ENCODE results near the gene CCDC177. TPM values are rescaled to one million over a fixed set of nuclear protein-coding genes. Genes with fewer than 3 reads are reported as not detected.

The CCDC177 gene
- total and polyA plus RNA-seq, 9 of the 15 experiments (the other 6 are each of a cell fraction or from before 2014, with no cell fraction given), result not detected

DNA sequence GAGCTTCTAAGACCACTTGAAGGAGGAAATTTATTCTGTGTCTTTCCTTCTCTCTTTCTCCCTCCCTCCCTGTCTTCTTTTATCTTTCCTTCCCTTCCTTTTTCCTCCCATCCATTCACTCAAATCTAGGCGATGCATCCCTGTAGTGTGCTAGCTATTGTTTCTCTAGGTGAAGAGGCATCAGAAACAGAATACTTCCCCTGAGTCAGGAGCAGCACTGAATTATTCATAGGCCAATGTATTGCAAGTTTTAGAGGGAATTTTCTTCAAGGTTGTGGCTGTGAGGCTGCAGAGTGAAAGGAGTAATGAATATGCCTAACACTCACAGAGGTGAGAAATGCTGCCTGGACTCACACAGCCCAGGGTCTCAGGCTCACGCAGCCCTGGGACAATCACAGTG lies 23.2 kb downstream of the CCDC177 start (continued):
- TF ChIP-seq FOSL1 (tag; conservative IDR thresholded peaks at IDR 0.05) (no peak), ZC3H4 (CRISPR knock-in tag; IDR thresholded peaks at IDR 0.05; ENCODE audit: borderline replicate concordance) (no peak)

DNA sequence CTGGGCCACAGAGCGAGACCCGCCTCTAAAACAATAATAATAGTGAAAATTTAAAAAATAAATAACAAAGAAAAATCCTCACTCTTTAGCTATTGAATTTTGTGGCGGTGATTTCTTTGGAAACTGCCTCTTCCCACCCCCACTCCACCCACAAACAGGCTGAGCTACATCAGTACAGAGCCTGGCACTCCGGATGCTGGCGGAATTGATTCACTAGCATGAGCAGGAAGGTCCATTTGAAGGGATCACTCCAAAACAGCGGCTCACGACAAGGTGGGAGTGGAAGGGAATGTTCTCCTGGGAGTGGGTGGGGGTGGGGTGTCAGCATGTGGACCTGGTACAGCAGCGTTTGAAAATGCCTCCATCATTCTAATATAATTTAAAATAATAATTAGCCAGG lies 26.1 kb downstream of the CCDC177 start:
- DNase-seq (ENCODE audit: extremely low read depth in 1 of 4, low spot score in 3 of 4), result no peak
- CTCF ChIA-PET (ENCODE audit: low intra/inter-chr PET ratio), result no interaction called here
- Histone ChIP-seq H3K36me3 (ENCODE audit: control insufficient read depth, insufficient read depth, low read length) (no peaks in the 10 kb centered on the region), H3K4me2 (ENCODE audit: insufficient read depth, low read length) (no peak overlapping the region), H3K4me1 (replicated peaks in 1 of 2; ENCODE audit: control insufficient read depth in 2 of 2, insufficient read depth in 2 of 2, low read length in 2 of 2) (peaks cover 0 to 7% of the 10 kb centered on the region in 2 experiments; a peak in 1 of 5 replicates), H4K20me1 (replicated peaks; ENCODE audit: control insufficient read depth, insufficient read depth, low read length) (no peaks in the 10 kb centered on the region), H3K9ac (ENCODE audit: insufficient read depth in 1 of 2, low read depth in 2 of 2, low read length in 2 of 2) (no peak overlapping the region), H2AFZ (ENCODE audit: low read depth, low read length) (no peak overlapping the region), H3K27me3 (ENCODE audit: control insufficient read depth in 2 of 2, insufficient read depth in 2 of 2, low read length in 2 of 2) (peaks cover 0 to 10% of the 10 kb centered on the region in 2 experiments; a peak in 3 of 5 replicates), H3K9me3 (replicated peaks; ENCODE audit: control insufficient read depth, insufficient read depth, low read depth, low read length) (no peaks in the 10 kb centered on the region), H3K9me1 (ENCODE audit: control insufficient read depth, insufficient read depth, low read length) (no peaks in the 10 kb centered on the region), H3K79me2 (ENCODE audit: control insufficient read depth, insufficient read depth, low read length) (no peaks in the 10 kb centered on the region), H3K27ac (ENCODE audit: extremely low read depth, low read depth, low read length) (no peak overlapping the region), H3K4me3 (no peak overlapping the region)
- intact Hi-C loops (cut with micrococcal nuclease) (loop anchor here (1.0 kb wide), 1 partner anchor 26 kb away; the partner anchor contains the start of gene CCDC177), in situ Hi-C loops (cut with MboI) (no loop called here)
- ATAC-seq, result no peak
- no TSS peak for BruUV-seq (replicated peaks)
- POLR2A ChIA-PET, result no interaction called here
- no peak for FAIRE-seq
- 16% methylated on average over 8 of the region's 8 CpGs for WGBS (ENCODE audit: insufficient coverage, low coverage, missing lambda C conversion rate)
- TF ChIP-seq TBL1XR1 (IDR thresholded peaks at IDR 0.05; ENCODE audit: low read length in 2 of 2), result no peak
- TF ChIP-seq, protein P1, sequence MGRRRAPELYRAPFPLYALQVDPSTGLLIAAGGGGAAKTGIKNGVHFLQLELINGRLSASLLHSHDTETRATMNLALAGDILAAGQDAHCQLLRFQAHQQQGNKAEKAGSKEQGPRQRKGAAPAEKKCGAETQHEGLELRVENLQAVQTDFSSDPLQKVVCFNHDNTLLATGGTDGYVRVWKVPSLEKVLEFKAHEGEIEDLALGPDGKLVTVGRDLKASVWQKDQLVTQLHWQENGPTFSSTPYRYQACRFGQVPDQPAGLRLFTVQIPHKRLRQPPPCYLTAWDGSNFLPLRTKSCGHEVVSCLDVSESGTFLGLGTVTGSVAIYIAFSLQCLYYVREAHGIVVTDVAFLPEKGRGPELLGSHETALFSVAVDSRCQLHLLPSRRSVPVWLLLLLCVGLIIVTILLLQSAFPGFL (CRISPR knock-in tag; IDR thresholded peaks at IDR 0.05), result no peak
- no peak for TF ChIP-seq ETV6 (IDR thresholded peaks at IDR 0.05; ENCODE audit: borderline replicate concordance in 1 of 2, low read depth in 2 of 2, low read length in 1 of 2)
- no peak for TF ChIP-seq ETV6 (CRISPR knock-in tag; IDR thresholded peaks at IDR 0.05; ENCODE audit: borderline replicate concordance)
- TF ChIP-seq CCAR2 (IDR thresholded peaks at IDR 0.05; ENCODE audit: low read depth, low read length), result no peak
- no peak for TF ChIP-seq ZNF696 (CRISPR knock-in tag; conservative IDR thresholded peaks at IDR 0.05)
- TF ChIP-seq, protein P2, sequence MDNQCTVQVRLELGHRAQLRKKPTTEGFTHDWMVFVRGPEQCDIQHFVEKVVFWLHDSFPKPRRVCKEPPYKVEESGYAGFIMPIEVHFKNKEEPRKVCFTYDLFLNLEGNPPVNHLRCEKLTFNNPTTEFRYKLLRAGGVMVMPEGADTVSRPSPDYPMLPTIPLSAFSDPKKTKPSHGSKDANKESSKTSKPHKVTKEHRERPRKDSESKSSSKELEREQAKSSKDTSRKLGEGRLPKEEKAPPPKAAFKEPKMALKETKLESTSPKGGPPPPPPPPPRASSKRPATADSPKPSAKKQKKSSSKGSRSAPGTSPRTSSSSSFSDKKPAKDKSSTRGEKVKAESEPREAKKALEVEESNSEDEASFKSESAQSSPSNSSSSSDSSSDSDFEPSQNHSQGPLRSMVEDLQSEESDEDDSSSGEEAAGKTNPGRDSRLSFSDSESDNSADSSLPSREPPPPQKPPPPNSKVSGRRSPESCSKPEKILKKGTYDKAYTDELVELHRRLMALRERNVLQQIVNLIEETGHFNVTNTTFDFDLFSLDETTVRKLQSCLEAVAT (IDR thresholded peaks at IDR 0.05), result no peak
- TF ChIP-seq, protein P3, sequence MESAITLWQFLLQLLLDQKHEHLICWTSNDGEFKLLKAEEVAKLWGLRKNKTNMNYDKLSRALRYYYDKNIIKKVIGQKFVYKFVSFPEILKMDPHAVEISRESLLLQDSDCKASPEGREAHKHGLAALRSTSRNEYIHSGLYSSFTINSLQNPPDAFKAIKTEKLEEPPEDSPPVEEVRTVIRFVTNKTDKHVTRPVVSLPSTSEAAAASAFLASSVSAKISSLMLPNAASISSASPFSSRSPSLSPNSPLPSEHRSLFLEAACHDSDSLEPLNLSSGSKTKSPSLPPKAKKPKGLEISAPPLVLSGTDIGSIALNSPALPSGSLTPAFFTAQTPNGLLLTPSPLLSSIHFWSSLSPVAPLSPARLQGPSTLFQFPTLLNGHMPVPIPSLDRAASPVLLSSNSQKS (CRISPR knock-in tag; IDR thresholded peaks at IDR 0.05), result no peak
- TF ChIP-seq ADNP (tag; IDR thresholded peaks at IDR 0.05), result no peak
- no peak for TF ChIP-seq JUN (IDR thresholded peaks at IDR 0.05; ENCODE audit: borderline replicate concordance, low read depth, low read length)
- no peak for TF ChIP-seq JUN (CRISPR knock-in tag; IDR thresholded peaks at IDR 0.05; ENCODE audit: borderline replicate concordance)
- TF ChIP-seq TBP (optimal IDR thresholded peaks at IDR 0.05; ENCODE audit: low read depth, low read length), result no peak
- no peak for TF ChIP-seq RBM39 (optimal IDR thresholded peaks at IDR 0.05; ENCODE audit: low read depth, low read length)
